ENCODE measurements around the gene VWC2. TPM values are rescaled to one million over a fixed set of nuclear protein-coding genes. Genes with fewer than 3 reads are reported as not detected.

Gene VWC2
- total RNA-seq, 2 donors from 2014 or later = 0.09 to 0.25 TPM

- intact Hi-C loops (cut with DNase I, micrococcal nuclease) = no loop called here
- ATAC-seq = no peak
- DNase-seq = peak in 1 of 2 donors; percentile 6
Measured at GRCh38 chr7:49885593-49886285, 112.3 kb downstream of the VWC2 start.

- intact Hi-C loops (cut with DNase I, micrococcal nuclease) = no loop called here
- no peak for DNase-seq
- no peak for ATAC-seq
Measured at GRCh38 chr7:49892481-49892880, 119.0 kb downstream of the VWC2 start.

DNA sequence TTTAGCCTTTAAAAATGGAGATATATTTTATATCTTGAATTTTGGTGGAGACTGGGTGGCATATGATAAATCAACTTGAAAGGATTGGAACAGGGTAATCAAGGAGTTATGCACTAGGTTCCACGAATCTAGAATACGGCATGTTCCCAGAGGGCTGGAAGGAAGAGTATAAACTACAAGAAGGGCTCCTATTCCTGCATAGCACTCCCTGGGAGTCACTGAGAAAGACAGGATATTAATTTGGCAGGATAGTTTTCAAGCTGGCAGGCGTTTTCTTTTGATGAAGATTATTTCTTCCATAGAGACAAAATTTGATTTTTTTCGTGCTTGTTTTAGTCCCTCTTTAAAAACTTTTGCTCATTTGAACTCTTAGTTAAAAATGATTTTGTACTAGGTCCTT lies 119.7 kb downstream of the VWC2 start:
- DNase-seq (no peak), ATAC-seq (no peak)
- intact Hi-C loops (cut with DNase I, micrococcal nuclease) = no loop called here

GRCh38 chr7:49894543-49894942 lies 121.1 kb downstream of the VWC2 start:
- DNase-seq = no peak
- ATAC-seq = no peak
- intact Hi-C loops (cut with DNase I, micrococcal nuclease) = no loop called here

DNA sequence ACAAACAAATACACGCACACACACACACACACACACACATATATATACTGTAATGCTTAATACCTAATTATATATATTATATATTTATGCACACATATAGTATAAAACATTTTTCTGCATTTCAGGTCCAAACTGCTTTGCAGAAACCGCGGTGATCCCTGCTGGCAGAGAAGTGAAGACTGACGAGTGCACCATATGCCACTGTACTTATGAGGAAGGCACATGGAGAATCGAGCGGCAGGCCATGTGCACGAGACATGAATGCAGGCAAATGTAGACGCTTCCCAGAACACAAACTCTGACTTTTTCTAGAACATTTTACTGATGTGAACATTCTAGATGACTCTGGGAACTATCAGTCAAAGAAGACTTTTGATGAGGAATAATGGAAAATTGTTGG lies 138.5 kb downstream of the VWC2 start:
- intact Hi-C loops (cut with DNase I, micrococcal nuclease) = no loop called here
- no peak for DNase-seq
- ATAC-seq = no peak

- ATAC-seq (no peak), DNase-seq (no peak)
- intact Hi-C loops (cut with DNase I, micrococcal nuclease) = no loop called here
Measured at GRCh38 chr7:49926720-49927119, 153.3 kb downstream of the VWC2 start.

GRCh38 chr7:49927631-49928030 lies 154.2 kb downstream of the VWC2 start:
- no peak for ATAC-seq
- no peak for DNase-seq
- intact Hi-C loops (cut with DNase I, micrococcal nuclease) = no loop called here

DNA sequence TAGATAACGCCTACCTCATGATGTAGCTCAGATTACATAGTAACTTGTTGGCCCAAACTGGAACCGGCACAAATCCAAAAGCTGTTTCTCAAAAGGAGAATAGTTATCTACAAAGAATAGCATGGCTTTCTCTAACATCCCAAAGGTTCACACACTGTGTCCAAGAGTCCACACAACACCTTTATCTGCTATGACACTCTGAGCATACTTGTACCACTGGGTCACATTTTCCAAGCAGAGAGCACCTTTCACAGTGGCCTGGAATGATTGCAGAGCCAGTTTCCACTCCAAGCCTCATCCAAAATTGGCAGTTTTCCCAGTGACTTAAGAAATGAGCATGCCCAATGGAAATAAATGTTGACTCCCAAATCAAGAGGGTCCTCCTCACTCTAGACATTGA lies 155.3 kb downstream of the VWC2 start:
- DNase-seq (no peak), ATAC-seq (no peak)
- intact Hi-C loops (cut with DNase I, micrococcal nuclease) = no loop called here

DNA sequence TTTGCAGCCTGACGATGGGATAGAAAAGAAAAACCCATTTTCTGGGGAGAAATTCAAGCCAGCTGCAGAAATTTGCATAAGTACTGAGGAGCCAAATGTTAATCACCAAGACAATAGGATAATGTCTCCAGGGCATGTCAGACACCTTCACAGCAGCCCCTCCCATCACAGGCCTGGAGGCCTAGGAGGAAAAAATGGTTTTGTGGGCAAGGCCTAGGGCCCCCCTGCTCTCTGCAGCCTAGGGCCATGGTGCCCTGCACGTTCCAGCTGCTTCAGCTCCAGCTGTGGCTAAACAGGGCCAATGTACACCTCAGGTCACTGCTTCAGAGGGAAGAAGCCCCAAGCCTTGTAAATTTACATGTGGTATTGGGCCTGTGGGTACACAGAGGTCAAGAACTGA lies 158.2 kb downstream of the VWC2 start:
- ATAC-seq = no peak
- DNase-seq = no peak
- intact Hi-C loops (cut with DNase I, micrococcal nuclease) = no loop called here

GRCh38 chr7:49937608-49938007 lies 164.2 kb downstream of the VWC2 start:
- ATAC-seq (no peak), DNase-seq (no peak)
- intact Hi-C loops (cut with DNase I, micrococcal nuclease) = no loop called here
